K562 (cell line): ENCODE results near the gene SLC25A1. TPM values are rescaled to one million over a fixed set of nuclear protein-coding genes. Genes with fewer than 3 reads are reported as not detected.

Source experiments
- ATAC-seq: fragments of 200-7000 bp; cut with Tn5 transposase; 3 replicates; pipeline ENCODE4 v1.9.1; 2020; ENCODE audit warnings: moderate library complexity
- BruUV-seq: library from RNA; stranded (reverse); fragments of 400-500 nt; replicated peaks from 2 replicates; lab custom pipeline; 2021; lab: Mats Ljungman, UMichigan
- CTCF ChIA-PET: fragments of 300-600 bp; formaldehyde crosslinking; extraction: SDS; loops from one replicate; lab custom pipeline; 2021; ENCODE audit warnings: low intra/inter-chr PET ratio; lab: Yijun Ruan, JAX
- POLR2A ChIA-PET: fragments of 300-600, 350-650 bp; sonication (Branson Sonifier 250); formaldehyde crosslinking; extraction: SDS; loops from one replicate; lab custom pipeline; 2021; ENCODE audit warnings: antibody characterized with exemption, inconsistent platforms; lab: Yijun Ruan, JAX
- DNase-seq, 4 experiments: peaks; one replicate each; pipeline versions ENCODE4 v3.0.0 to v3.0.0-alpha.2; 2011 to 2018; ENCODE audit warnings: low spot score in 3 of 4, mixed read lengths in 3 of 4; ENCODE audit errors: extremely low read depth in 1 of 4
- FAIRE-seq: peaks from 2 replicates; lab custom pipeline; 2011; peaks lifted over from hg19 to GRCh38; lab: Jason Lieb, UNC
- H2AFZ ChIP-seq: 2 replicates; pipeline ENCODE4 v1.6.0; 2011; ENCODE audit warnings: low read depth, low read length, control low read depth, inconsistent platforms
- H3K27ac ChIP-seq: fragments of 200-600 bp; 3 replicates; pipeline ENCODE4 v1.8.0; 2011; ENCODE audit warnings: low read depth, mild to moderate bottlenecking, control low read depth, inconsistent platforms, low read length, moderate library complexity, mixed read lengths; ENCODE audit errors: extremely low read depth
- H3K27me3 ChIP-seq, 2 experiments: fragments of 300-600 bp in 1 of 2; 2 replicates in 1 of 2; 3 replicates in 1 of 2; pipeline versions ENCODE4 v1.6.0 to v1.8.0; 2011; ENCODE audit warnings: inconsistent platforms in 2 of 2, low read length in 2 of 2, mild to moderate bottlenecking in 1 of 2, mixed read lengths in 1 of 2, moderate library complexity in 1 of 2; ENCODE audit not compliant: control insufficient read depth in 2 of 2, insufficient read depth in 2 of 2
- H3K36me3 ChIP-seq: fragments of 300-600 bp; 3 replicates; pipeline ENCODE4 v1.8.0; 2011; ENCODE audit warnings: mild to moderate bottlenecking, low read length, inconsistent platforms; ENCODE audit not compliant: control insufficient read depth, insufficient read depth
- H3K4me1 ChIP-seq, 2 experiments: fragments of 200-600 bp in 1 of 2; replicated peaks in 1 of 2; 2 replicates in 1 of 2; 3 replicates in 1 of 2; pipeline versions ENCODE4 v1.5.1 to v1.8.0; 2011; ENCODE audit warnings: inconsistent platforms in 2 of 2, low read length in 2 of 2, mild to moderate bottlenecking in 1 of 2, mixed read lengths in 1 of 2, moderate library complexity in 1 of 2; ENCODE audit not compliant: control insufficient read depth in 2 of 2, insufficient read depth in 2 of 2
- H3K4me2 ChIP-seq: 2 replicates; pipeline ENCODE4 v1.6.1; 2011; ENCODE audit warnings: low read length, control low read depth, inconsistent platforms, mixed read lengths; ENCODE audit not compliant: insufficient read depth
- H3K4me3 ChIP-seq: fragments of 200-600 bp; sonication (generic), shearing (Covaris generic); 2 replicates; pipeline ENCODE4 v1.5.1; 2016; ENCODE audit warnings: control low read depth, inconsistent platforms
- H3K79me2 ChIP-seq: fragments of 200-600 bp; 3 replicates; pipeline ENCODE4 v1.8.0; 2011; ENCODE audit warnings: low read length, inconsistent platforms; ENCODE audit not compliant: control insufficient read depth, insufficient read depth
- H3K9ac ChIP-seq, 2 experiments: 2 replicates each; pipeline versions ENCODE4 v1.6.0 to v1.6.1; 2011; ENCODE audit warnings: low read depth in 2 of 2, low read length in 2 of 2, control low read depth in 1 of 2, inconsistent platforms in 1 of 2, mild to moderate bottlenecking in 1 of 2, mixed read lengths in 1 of 2; ENCODE audit not compliant: insufficient read depth in 1 of 2
- H3K9me1 ChIP-seq: one replicate; pipeline ENCODE4 v1.6.0; 2011; ENCODE audit warnings: inconsistent platforms, mild to moderate bottlenecking, low read length, moderate library complexity; ENCODE audit not compliant: control insufficient read depth, insufficient read depth
- H3K9me3 ChIP-seq: replicated peaks from 2 replicates; pipeline ENCODE4 v1.5.1; 2011; ENCODE audit warnings: low read depth, low read length, inconsistent platforms; ENCODE audit not compliant: control insufficient read depth, insufficient read depth
- H4K20me1 ChIP-seq: replicated peaks from 2 replicates; pipeline ENCODE4 v1.6.1; 2011; ENCODE audit warnings: low read length, inconsistent platforms, mixed read lengths; ENCODE audit not compliant: control insufficient read depth, insufficient read depth
- ARID3B ChIP-seq: fragments of 250-450 bp; sonication (Bioruptor Pico); IDR thresholded peaks from 2 replicates; pipeline ENCODE4 v1.4.0; 2020; ENCODE audit warnings: borderline replicate concordance
- BHLHE40 ChIP-seq: IDR thresholded peaks from 2 replicates; pipeline ENCODE4 v1.6.1; 2011; ENCODE audit warnings: low read length, improper control_type of control experiment
- CAMTA2 ChIP-seq: fragments of 250-450 bp; sonication (Bioruptor Pico); conservative IDR thresholded peaks from 2 replicates; pipeline ENCODE4 v1.5.1; 2022
- CCAR2 ChIP-seq: fragments of 200-400 bp; formaldehyde crosslinking; IDR thresholded peaks from 2 replicates; pipeline ENCODE4 v1.6.1; 2017; ENCODE audit warnings: mild to moderate bottlenecking, low read depth, low read length
- CREB5 ChIP-seq: fragments of 250-450 bp; sonication (Bioruptor Pico); IDR thresholded peaks from 2 replicates; pipeline ENCODE4 v1.5.0; 2020; ENCODE audit warnings: mild to moderate bottlenecking
- HES1 ChIP-seq: fragments of 450-650 bp; IDR thresholded peaks from 2 replicates; pipeline ENCODE4 v1.6.1; 2016; ENCODE audit warnings: low read depth, mild to moderate bottlenecking, moderate library complexity
- MTF1 ChIP-seq: fragments of 250-450 bp; sonication (Bioruptor Pico); IDR thresholded peaks from 2 replicates; pipeline ENCODE4 v1.9.0; 2021; ENCODE audit warnings: moderate library complexity, mild to moderate bottlenecking, inconsistent platforms, borderline replicate concordance
- NCOA2 ChIP-seq, 2 experiments: fragments of 450-650 bp; IDR thresholded peaks; 2 replicates each; pipeline ENCODE4 v1.6.1; 2018; ENCODE audit warnings: mild to moderate bottlenecking in 2 of 2, moderate library complexity in 1 of 2; ENCODE audit not compliant: partially characterized antibody in 2 of 2
- POLR2A ChIP-seq: fragments of 450-650 bp; conservative IDR thresholded peaks from 2 replicates; pipeline ENCODE4 v1.6.1; 2016
- PYGO2 ChIP-seq: fragments of 450-650 bp; IDR thresholded peaks from 2 replicates; pipeline ENCODE4 v1.6.1; 2016; ENCODE audit warnings: mild to moderate bottlenecking, missing genetic modification characterization, moderate library complexity, missing compliant biosample characterization
- RBM14 ChIP-seq: fragments of 200-400 bp; formaldehyde crosslinking; IDR thresholded peaks from 2 replicates; pipeline ENCODE4 v1.6.1; 2018; ENCODE audit warnings: low read depth, mild to moderate bottlenecking, low read length, moderate library complexity, borderline replicate concordance; ENCODE audit not compliant: insufficient read depth
- SLC30A9 ChIP-seq: fragments of 250-450 bp; sonication (Bioruptor Pico); IDR thresholded peaks from 2 replicates; pipeline ENCODE4 v1.8.0; 2022; ENCODE audit warnings: mild to moderate bottlenecking, moderate library complexity
- TARDBP ChIP-seq: fragments of 450-650 bp; IDR thresholded peaks from 2 replicates; pipeline ENCODE4 v1.6.1; 2016
- TBP ChIP-seq: optimal IDR thresholded peaks from 2 replicates; pipeline ENCODE3; 2011; ENCODE audit warnings: low read depth, low read length, improper control_type of control experiment
- USF1 ChIP-seq: sonication (generic); formaldehyde crosslinking; IDR thresholded peaks from 2 replicates; pipeline ENCODE4 v1.9.0; 2022; ENCODE audit warnings: mild to moderate bottlenecking, missing genetic modification reagents
- USF2 ChIP-seq: sonication (generic); formaldehyde crosslinking; IDR thresholded peaks from 2 replicates; pipeline ENCODE4 v1.5.0; 2020; ENCODE audit warnings: missing genetic modification reagents
- WHSC1 ChIP-seq: IDR thresholded peaks from one replicate; pipeline ENCODE4 v1.6.1; 2012; ENCODE audit warnings: low read length, control low read depth, inconsistent platforms
- ZBTB8A ChIP-seq: fragments of 450-650 bp; IDR thresholded peaks from 2 replicates; pipeline ENCODE4 v1.6.1; 2018; ENCODE audit warnings: mild to moderate bottlenecking, moderate library complexity; ENCODE audit not compliant: partially characterized antibody
- ZNF668 ChIP-seq: fragments of 250-450 bp; sonication (Bioruptor Pico); IDR thresholded peaks from 2 replicates; pipeline ENCODE4 v1.8.0; 2022; ENCODE audit warnings: mild to moderate bottlenecking, inconsistent platforms
- ZNF696 ChIP-seq: fragments of 250-450 bp; sonication (Bioruptor Pico); conservative IDR thresholded peaks from 2 replicates; pipeline ENCODE4 v1.4.0; 2020; ENCODE audit warnings: mild to moderate bottlenecking, moderate library complexity
- WGBS: fragments of 100-300 bp; shearing (Covaris generic); methylation state at CpG from one replicate; pipeline ENCODE4 v1.1.6; 2016; ENCODE audit warnings: low coverage, mixed read lengths; ENCODE audit not compliant: insufficient coverage; ENCODE audit errors: missing lambda C conversion rate; 5-methylcytosine and 5-hydroxymethylcytosine counted together
- in situ Hi-C: fragments of 300-500 bp; cut with MboI; formaldehyde crosslinking; loops from 4 replicates; pipeline ENCODE4 v1.15.0; 2018; ENCODE audit warnings: inconsistent platforms, mixed read lengths
- intact Hi-C: fragments of 100-400 bp; cut with micrococcal nuclease; formaldehyde crosslinking; loops from 2 replicates; pipeline ENCODE4 v1.14.2; 2022
- polyA plus RNA-seq, 8 experiments: library from polyadenylated mRNA; depleted of rRNA in 4 of 8; stranded (reverse) in 5 of 8; unstranded in 3 of 8; fragments of >200 nt; fragmentation: Nextera tagmentation in 2 of 8; fragmentation: Illumina TruSeq in 1 of 8; extraction: Ambion mirVana in 2 of 8; extraction: Trizol in 1 of 8; gene quantifications; 2 replicates each; pipeline versions ENCODE4 v1.2.1 to v1.2.3, GENCODE V29; 2011 to 2014; ENCODE audit warnings: inconsistent platforms in 1 of 8, missing spikeins in 1 of 8
- total RNA-seq, 7 experiments: library from RNA; depleted of rRNA in 6 of 7; stranded (reverse); fragments of >200 nt in 6 of 7; fragmentation: Illumina TruSeq in 2 of 7; extraction: Trizol in 2 of 7; gene quantifications; 2 replicates each; pipeline versions ENCODE4 v1.2.1 to v1.2.3, GENCODE V29; 2011 to 2021; ENCODE audit warnings: low replicate concordance in 1 of 7

The SLC25A1 gene
- total and polyA plus RNA-seq, 9 of the 15 experiments (the other 6 are each of a cell fraction or from before 2014, with no cell fraction given) = 11.0 to 408 (median 110) TPM

GRCh38 chr22:19223110-19223509 is 44.6 kb upstream of the SLC25A1 start:
- H3K79me2 ChIP-seq = no peaks in the 10 kb centered on the region
- no peak overlapping the region for H3K27ac ChIP-seq
- no peak for FAIRE-seq
- H3K9me1 ChIP-seq = peaks cover 5% of the 10 kb centered on the region
- no peak overlapping the region for H3K9ac ChIP-seq
- no peaks in the 10 kb centered on the region for H3K36me3 ChIP-seq
- peaks cover 6 to 8% of the 10 kb centered on the region in 2 experiments for H3K4me1 ChIP-seq
- in situ Hi-C loops (no loop called here), intact Hi-C loops (no loop called here)
- no peak overlapping the region for H3K4me2 ChIP-seq
- no peaks in the 10 kb centered on the region for H3K9me3 ChIP-seq
- H3K4me3 ChIP-seq = no peak overlapping the region
- H4K20me1 ChIP-seq = no peaks in the 10 kb centered on the region
- ChIA-PET POLR2A (interaction anchor here (0.6 to 3.0 kb wide), 11 partner anchors 9 to 282 kb away, joined by 3 to 13 read pairs (median 5); no protein-coding TSS in a partner anchor), CTCF (no interaction called here)
- peaks cover 0 to 4% of the 10 kb centered on the region in 2 experiments; a peak in 2 of 5 replicates for H3K27me3 ChIP-seq
- no TSS peak for BruUV-seq
- peak overlapping the region; percentile 1; the same call in 1 of the 2 replicates for H2AFZ ChIP-seq
- DNase-seq = no peak
- WGBS = 46% methylated on average over 9 of the region's 9 CpGs
- no peak for ATAC-seq
- TF ChIP-seq POLR2A (no peak), MTF1 (CRISPR knock-in tag) (no peak; the same call in 1 of the 2 replicates), WHSC1 (no peak), PYGO2 (no peak), ARID3B (CRISPR knock-in tag) (no peak), CREB5 (CRISPR knock-in tag) (no peak), CAMTA2 (no peak), ZNF668 (no peak), USF1 (CRISPR knock-in tag) (peak; percentile 71), ZBTB8A (no peak), USF2 (CRISPR knock-in tag) (peak; percentile 51; the same call in 1 of the 2 replicates), NCOA2 (IDR thresholded peaks at IDR 0.05; ENCODE audit: partially characterized antibody in 2 of 2) (no peak), HES1 (no peak), BHLHE40 (peak; percentile 64; the same call in 1 of the 2 replicates), RBM14 (no peak), TBP (peak; percentile 37), ZNF696 (CRISPR knock-in tag) (no peak), CCAR2 (no peak), TARDBP (no peak), SLC30A9 (CRISPR knock-in tag) (no peak)
